MG63 (cell line): ENCODE data around the gene ATP5F1D. TPM values are rescaled to one million over a fixed set of nuclear protein-coding genes. Genes with fewer than 3 reads are reported as not detected.

Source experiments
- DNase-seq: peaks from one replicate; pipeline ENCODE4 v3.0.0-alpha.2; 2020
- H3K27me3 ChIP-seq: fragments of 250-450 bp; sonication (Bioruptor Pico); 2 replicates; pipeline ENCODE4 v1.5.1; 2020; ENCODE audit warnings: mild to moderate bottlenecking, moderate library complexity
- H3K36me3 ChIP-seq: fragments of 250-450 bp; sonication (Bioruptor Pico); 2 replicates; pipeline ENCODE4 v1.5.1; 2020; ENCODE audit warnings: mild to moderate bottlenecking, moderate library complexity
- H3K4me3 ChIP-seq: fragments of 250-450 bp; sonication (Bioruptor Pico); 2 replicates; pipeline ENCODE4 v1.5.1; 2020; ENCODE audit warnings: mild to moderate bottlenecking, moderate library complexity
- H3K9me3 ChIP-seq: fragments of 250-450 bp; sonication (Bioruptor Pico); 2 replicates; pipeline ENCODE4 v1.5.1; 2020; ENCODE audit warnings: mild to moderate bottlenecking, moderate library complexity
- total RNA-seq: library from RNA; depleted of rRNA; stranded (reverse); fragments of >200 nt; shearing (Covaris generic); gene quantifications from 2 replicates; pipeline ENCODE4 v1.2.3, GENCODE V29; 2014; ENCODE audit warnings: low replicate concordance

The ATP5F1D gene
- total RNA-seq, 1 experiment from 2014 or later = 33.8 TPM

DNA sequence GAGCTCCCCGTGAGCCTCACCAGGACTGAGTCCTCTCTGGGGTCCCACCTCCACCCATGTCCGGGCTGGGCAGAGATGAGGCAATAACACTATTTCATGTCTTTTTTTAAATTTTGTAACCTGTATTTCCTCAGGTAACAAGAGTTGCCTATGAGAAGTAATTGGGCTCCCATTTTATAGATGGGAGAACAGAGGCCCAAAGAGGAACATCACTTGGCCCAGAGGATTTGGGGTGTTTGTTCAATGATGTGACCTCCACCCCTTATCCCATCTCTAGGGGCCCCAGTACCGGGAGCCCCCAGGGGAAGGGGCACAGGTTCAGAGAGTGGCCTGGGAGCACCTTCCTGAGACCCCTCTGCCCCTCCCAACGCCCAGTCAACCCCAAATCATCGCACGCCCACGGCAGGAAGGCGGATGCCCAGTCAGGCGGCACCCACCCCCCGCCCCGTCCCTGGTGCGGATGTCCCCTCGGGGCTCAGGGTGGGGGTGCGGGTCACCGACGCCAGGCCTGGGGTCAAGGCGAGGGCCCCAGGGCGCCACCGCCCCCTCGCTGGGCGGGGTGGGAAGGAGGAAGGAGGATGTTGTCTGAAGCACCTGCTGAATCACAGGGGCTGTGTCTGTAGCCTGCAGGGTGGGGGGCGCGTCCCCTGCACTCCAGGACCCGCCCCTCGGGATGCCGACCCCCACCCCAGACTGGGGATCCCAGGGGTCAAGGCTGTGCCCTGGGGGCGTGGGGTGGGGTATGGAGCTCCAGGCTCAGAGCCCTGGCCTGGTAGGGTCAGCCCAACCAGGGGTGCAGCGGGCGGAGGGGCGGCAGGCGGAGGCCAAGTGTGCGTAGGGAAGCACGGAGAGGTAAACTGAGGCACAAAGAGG is 18.6 kb downstream of the ATP5F1D start:
- DNase-seq = peak; percentile 45
- peaks cover 26% of the 10 kb centered on the region for H3K36me3 ChIP-seq

DNA sequence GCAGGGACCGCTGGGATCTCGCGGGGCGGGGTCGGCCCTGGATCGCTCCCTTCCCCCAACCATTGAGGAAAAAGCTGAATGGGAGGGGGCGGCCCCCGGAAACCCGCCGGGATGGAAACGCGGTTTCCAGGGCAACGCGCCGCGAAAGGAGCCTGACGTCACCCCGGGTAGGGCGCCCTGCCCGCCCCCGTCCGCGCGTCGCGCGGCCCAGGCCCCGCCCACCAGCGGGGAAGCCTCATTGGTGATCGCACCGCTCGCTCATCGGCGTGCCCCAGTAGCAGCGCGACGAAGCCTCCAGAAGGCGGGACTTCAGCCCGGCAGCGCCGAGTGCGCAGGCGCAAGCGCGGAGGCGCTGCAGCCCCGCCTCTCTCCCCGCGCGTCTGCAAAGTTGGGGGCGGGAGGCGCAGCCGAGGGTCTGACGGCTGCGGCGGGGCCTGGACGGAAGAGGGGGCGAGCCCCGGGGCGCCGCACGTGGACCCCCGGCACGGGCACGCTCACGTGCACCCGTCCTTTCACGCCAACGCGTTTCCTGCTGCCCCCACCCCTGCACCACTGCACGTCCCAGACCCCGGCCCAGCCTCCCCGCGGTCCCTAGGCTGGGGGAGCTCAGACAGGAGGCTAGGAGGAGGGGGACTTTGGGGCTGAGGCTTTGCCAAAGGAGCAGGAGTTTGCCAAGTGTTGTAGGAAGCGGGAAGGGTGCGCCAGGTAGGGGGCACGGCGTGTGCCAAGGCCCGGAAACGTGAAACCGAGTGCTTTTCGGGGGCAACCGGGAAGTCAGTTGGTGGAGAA is 19.4 kb downstream of the ATP5F1D start:
- peak overlapping the region; percentile 66 for H3K4me3 ChIP-seq
- peaks cover 18% of the 10 kb centered on the region for H3K36me3 ChIP-seq
- H3K9me3 ChIP-seq = no peaks in the 10 kb centered on the region
- H3K27me3 ChIP-seq = no peaks in the 10 kb centered on the region
- peak; percentile 90 for DNase-seq

More for the DNA sequence above, 18.6 kb downstream of the ATP5F1D start:
- no peak overlapping the region for H3K4me3 ChIP-seq
- no peaks in the 10 kb centered on the region for H3K27me3 ChIP-seq
- no peaks in the 10 kb centered on the region for H3K9me3 ChIP-seq

DNA sequence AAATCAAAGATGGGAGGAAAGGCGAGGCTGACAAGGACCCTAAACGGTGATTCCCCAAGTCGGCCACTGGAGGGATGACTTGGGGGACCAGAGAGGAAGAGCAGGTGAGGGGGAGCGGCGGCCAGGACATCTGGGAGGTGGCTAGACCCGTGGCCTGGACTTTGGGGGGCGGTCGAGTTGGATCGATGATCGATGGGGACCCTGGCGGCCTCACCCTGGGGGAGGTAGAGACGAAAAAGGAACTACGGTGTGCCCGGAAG is 19.9 kb downstream of the ATP5F1D start:
- Histone ChIP-seq H3K9me3 (no peaks in the 10 kb centered on the region), H3K27me3 (no peaks in the 10 kb centered on the region), H3K36me3 (peaks cover 12% of the 10 kb centered on the region), H3K4me3 (peak overlapping the region; percentile 66)
- DNase-seq = no peak

DNA sequence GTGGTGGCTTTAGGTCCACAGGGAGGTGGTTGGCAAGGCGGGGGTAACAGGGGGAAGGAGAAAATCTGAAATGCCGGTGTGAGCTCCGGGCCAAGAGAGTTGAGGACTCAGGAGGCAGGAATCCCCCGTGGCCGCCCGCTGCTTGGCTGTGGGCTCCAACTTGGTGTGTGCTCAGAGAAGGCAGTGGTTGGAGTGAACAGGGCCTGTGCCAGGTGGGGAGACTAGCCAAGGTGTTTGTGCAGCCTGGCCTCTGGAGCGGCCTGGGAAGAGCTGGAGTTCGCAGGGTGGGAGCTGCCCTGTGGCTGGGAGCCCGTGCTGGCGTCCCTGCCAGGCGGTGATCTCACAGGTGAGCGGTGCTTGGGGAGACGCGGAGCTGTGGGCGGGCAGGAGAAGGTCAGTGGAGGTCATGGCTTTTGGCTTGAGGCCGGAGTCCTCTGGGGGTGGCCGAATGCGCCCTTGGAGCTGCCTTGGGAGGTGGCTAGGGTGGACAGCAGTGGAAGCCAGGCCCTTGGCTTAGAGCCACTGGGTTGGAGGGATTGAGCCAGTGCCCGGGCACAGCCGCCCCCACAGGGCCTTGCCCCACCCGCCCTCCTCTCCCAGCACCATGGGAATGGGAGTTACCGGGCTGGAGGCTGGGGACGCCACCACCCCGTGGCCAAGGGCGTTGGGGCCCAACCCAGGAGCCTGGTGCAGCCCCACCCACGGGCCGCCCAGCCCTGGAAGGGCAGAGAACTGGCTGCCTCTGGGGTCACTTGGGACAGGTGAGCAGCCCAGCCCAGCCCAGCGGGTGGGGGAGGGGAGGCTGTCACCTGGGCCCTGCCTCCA is 20.5 kb downstream of the ATP5F1D start:
- peak; percentile 99 for DNase-seq

DNA sequence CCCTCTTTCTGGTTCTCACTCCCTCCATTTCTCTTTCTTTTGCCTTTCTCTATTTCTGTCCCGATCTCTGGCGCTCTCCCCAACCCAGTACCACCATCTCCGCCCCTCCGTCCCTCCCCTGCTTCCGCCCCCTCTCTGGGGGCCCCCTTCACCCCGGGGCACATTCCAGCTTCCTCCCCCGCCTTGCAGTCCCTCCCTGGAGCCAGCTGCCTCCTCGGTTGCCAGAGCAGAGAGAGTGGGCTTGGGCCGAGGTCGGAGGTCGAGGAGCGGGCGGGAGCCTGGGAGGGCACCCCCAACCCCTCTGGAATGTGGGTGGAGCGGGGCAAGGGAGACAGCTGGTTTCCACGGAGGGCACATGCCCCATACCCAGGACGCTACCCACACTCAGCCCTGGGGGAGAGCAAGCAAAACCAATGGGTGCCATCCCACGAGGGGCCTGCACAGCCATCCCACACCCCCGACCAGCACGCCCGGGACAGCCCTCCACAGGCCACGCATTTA is 21.1 kb downstream of the ATP5F1D start:
- Histone ChIP-seq H3K9me3 (no peaks in the 10 kb centered on the region), H3K36me3 (peaks cover 4% of the 10 kb centered on the region), H3K4me3 (peak overlapping the region; percentile 66), H3K27me3 (no peaks in the 10 kb centered on the region)
- peak; percentile 76 for DNase-seq

More for the DNA sequence above, 20.5 kb downstream of the ATP5F1D start:
- H3K4me3 ChIP-seq = peak overlapping the region; percentile 66
- H3K9me3 ChIP-seq = no peaks in the 10 kb centered on the region
- H3K27me3 ChIP-seq = no peaks in the 10 kb centered on the region
- H3K36me3 ChIP-seq = peaks cover 8% of the 10 kb centered on the region

DNA sequence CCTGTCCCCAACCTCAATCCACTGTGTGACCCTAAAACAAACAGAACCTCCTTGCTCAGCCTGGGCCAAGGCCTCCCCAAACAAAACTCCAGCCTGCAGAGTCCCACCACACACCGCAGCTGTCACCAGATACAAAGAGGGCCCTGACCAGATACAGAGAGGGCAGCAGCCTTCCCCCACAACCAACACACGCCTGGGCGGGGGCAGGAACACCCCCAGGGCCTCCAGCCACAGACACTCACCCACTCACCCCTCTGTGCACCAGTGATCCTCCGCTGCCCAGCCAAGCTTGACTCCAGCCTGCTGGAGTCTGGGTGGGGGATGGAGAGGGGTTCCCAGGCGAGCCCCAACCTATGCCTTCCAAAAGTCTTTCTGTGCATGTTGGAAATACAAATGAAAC is 21.6 kb downstream of the ATP5F1D start:
- Histone ChIP-seq H3K4me3 (no peak overlapping the region), H3K27me3 (no peaks in the 10 kb centered on the region), H3K9me3 (no peaks in the 10 kb centered on the region), H3K36me3 (peaks cover 1% of the 10 kb centered on the region)
- DNase-seq = no peak

DNA sequence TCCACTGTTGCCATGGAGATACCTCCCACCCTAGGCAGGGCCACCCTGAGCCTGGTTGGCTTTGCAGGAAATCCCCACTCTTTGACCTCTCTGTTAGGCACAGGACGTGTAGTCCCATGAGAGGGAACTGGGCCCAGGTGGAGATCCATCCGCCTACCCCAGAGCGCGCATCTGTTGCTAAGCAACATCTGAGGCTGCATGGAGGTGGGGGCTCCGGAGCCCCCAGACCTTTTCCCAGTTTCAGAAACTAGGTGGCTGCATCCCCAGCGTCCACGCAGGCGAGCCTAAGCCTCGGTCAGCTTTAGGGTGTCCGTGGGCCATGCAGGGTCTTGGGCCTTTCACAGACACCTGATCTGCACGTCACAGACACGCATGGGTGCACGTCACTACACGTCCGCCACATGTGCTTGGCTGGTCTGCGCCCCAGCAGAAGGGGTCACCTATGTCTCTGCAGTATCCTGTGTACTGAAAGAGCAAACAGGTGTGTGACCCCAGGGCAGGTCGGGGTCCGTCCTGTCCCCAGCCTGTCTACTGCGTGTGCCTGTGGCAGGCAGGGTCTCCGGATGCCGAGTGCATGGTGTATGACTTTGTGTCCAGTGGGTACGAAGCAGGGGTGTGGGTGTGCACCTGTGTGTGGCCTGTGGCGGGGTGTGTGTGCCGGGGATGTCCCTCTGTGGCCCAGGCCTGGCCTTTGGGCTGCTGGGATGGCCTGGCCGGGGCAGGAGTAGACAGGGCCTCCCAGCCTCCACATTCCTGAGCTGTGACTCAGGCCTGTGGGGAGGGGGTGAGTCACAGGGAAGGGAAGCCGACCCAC is 23.5 kb downstream of the ATP5F1D start:
- Histone ChIP-seq H3K36me3 (peaks cover 4% of the 10 kb centered on the region), H3K27me3 (no peaks in the 10 kb centered on the region), H3K9me3 (no peaks in the 10 kb centered on the region), H3K4me3 (no peak overlapping the region)
- DNase-seq = peak; percentile 89

DNA sequence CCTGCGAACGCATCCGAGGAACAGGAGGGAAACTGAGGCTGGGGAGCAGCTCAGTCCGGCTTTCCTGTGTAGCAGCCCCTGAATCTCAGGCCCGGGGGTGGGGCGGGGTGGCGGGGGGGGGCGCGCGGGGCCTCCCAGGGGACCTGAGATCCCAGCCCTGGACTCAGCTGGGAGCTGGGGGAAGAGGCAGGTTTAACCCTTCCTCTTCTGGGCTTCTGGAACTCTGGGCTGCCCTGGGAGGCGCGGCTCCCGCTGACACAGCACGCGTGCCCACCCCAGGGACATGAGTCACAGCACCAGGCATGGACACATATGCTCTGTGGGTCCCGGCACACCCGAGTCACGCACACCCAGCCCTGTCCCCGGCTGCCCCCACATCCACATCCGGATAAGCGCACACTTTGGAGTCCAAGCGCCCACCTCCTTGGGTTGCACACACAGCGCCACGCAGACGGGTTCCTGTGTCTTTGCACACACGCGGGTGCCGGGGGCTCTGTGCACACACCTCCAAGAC is 24.1 kb downstream of the ATP5F1D start:
- Histone ChIP-seq H3K27me3 (no peaks in the 10 kb centered on the region), H3K36me3 (peaks cover 11% of the 10 kb centered on the region), H3K9me3 (no peaks in the 10 kb centered on the region), H3K4me3 (peak overlapping the region; percentile 49)
- DNase-seq = peak; percentile 88

DNA sequence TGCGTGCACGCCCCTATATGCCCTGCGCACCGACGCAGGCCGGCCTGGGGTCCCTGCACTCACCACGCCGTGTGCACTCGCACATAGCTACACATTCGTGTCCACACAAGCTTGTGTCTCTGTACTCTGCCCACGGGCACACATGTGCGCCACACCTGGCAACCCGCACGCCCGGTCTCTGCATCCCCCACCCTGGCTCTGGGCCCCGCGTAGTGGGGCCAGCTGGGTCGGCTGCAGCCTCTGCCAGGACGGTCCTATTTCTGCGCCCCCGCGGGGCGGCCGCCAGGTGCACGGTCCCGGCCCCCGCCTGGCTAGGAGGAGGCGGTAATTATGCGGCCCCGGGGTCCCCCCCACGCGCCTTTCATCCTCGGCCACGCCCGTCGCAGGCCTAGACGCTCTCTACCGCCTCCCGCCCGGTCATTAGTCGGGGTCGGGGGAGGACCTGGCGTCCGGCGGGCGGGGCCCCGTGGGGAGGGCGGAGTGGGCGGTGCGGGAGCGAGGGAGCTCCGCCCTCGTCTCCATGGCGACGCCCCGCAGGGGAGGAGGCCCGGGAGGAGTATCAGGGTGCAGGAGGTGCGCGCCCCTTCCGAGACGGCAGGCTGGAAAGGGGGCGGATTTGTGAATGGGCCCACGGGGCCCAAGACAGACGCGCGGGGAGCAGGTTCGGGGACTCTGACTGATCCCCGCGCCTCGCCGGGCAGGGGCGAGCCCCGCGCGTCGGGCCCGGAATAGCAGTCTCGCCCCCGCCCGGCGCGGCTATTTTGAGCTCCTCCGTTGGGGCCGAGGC is 24.8 kb downstream of the ATP5F1D start:
- Histone ChIP-seq H3K4me3 (peak overlapping the region; percentile 49), H3K36me3 (peaks cover 17% of the 10 kb centered on the region), H3K9me3 (no peaks in the 10 kb centered on the region), H3K27me3 (no peaks in the 10 kb centered on the region)
- peak; percentile 86 for DNase-seq

DNA sequence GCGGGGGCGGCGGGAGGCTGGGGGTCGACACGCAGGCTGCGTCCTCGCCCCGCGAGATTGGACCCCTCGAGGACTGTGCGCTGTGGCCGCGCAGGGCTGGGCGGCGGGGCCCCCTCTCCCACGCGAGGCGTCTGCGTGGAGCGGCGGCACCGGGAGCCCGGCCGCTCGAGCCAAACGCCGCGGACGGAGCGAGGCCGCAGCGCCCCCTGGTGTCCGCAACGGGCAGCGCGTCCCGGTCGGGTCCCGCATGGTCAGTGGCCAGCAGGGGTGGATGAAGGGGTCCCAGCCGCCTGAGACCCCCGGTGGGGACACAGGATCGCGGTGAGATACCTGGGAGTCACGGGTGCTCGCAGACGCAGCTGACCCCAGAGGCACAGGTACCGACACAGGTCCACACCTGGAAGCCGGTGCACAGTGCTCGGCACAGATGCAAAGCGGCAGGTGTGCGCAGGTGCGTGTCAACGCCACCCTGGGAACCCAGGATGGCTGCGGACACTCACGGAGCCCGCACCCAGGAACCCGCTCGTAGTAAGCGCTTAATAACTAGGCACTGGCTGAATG is 25.4 kb downstream of the ATP5F1D start:
- peak overlapping the region; percentile 49 for H3K4me3 ChIP-seq
- H3K9me3 ChIP-seq = no peaks in the 10 kb centered on the region
- peaks cover 22% of the 10 kb centered on the region for H3K36me3 ChIP-seq
- H3K27me3 ChIP-seq = no peaks in the 10 kb centered on the region
- DNase-seq = no peak

DNA sequence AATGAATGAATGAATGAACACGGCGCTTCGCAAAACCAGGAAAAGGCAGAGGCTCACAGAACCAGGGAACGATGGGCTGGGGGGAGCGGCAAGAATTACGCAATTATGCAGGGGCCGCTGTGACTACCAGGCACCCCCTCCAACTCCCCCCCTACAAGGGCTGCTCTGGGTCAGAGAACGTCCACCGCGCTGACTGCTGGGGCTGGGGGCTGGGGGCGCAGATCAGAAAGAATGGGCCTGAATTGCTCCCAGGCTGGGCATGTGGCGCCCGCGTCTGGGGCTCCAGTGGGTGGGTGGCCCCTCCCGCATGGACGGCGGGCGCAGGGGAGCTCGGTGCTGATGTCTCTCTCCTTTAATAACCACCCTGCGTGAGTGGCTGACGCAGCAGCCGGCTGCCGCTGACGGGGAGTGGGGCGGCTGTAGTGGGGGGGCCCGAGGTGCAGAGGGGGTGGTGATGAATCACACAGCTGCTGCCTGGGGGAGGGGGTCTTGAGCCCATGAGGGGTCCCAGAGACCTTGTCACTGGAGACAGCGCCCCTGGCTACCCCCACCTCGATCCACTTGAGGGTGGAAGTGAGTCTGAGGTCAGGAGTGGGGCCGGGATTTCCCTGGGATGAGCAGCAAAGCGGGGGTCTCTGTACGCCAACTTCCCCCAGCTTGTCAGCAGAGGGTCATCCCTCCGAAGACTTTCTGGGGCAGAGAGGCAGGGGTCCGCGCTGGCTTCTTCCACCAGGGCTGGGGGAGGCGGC is 26.1 kb downstream of the ATP5F1D start:
- Histone ChIP-seq H3K4me3 (peak overlapping the region; percentile 49), H3K36me3 (peaks cover 25% of the 10 kb centered on the region), H3K27me3 (no peaks in the 10 kb centered on the region), H3K9me3 (no peaks in the 10 kb centered on the region)
- peak; percentile 32 for DNase-seq

DNA sequence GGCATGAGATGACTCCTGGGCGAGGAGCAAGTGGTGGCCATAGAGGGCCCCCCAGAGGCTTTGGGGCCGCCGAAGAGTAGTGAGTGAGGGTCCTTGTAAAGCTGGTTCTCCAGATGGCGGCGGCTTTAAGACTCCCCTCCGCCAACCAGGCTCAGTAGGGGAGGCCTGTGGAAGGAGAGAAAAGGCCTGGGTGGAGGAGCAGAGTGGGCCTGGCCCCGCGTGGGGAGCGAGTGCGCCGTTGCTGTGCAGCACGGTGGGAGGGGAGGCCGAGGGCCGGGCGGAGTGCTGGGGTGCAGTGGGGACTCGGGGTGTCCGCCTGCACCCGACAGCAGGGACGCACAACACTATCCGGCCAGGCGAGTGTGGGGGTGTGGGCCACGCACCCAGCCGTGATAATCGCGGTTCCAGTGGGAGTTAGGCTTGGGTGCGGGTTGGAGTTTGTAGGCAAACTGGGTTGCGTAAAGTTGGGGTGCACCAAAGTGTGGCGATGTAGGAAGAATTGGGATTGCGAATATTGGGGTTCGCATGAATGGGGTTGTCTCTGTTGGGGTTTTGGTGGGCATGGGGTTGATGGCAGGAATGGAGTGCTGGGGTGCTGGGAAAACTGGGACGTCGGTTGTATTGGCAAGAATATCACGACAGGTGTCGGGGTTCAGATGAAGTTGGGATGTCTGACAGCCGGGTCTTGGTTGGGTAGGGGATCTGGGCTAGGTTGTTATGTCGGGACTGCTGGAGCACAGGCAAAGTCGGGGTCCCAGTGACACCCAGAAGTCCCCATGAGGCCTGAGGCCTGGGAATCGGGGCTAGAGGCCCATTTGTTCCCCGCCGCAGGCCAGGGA is 26.9 kb downstream of the ATP5F1D start:
- Histone ChIP-seq H3K36me3 (peaks cover 33% of the 10 kb centered on the region), H3K9me3 (no peaks in the 10 kb centered on the region), H3K27me3 (no peaks in the 10 kb centered on the region), H3K4me3 (no peak overlapping the region)
- DNase-seq = no peak

DNA sequence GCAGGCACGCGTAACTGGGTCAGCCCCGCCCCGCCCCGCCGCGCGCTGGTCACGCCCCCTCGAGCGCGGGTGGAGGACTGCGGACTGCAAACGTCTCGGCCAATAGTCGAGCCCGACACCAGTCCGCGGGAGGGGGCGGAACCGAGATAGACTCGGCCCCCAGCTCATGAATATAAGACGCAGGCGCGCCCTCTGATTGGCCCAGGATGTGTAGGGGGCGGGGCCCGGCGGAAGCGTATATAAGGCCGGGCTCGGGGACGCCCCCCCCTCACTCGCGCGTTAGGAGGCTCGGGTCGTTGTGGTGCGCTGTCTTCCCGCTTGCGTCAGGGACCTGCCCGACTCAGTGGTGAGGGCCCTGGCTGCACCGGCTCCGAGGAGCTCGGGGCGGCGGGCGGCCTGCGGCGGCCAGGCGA is 27.5 kb downstream of the ATP5F1D start, which contains the start of gene CIRBP:
CIRBP (plus strand) TSS at position 268 of the 413 bp plus-strand sequence. CDS start 1,602 bp downstream, outside the sequence.
- Histone ChIP-seq H3K27me3 (no peaks in the 10 kb centered on the region), H3K9me3 (no peaks in the 10 kb centered on the region), H3K4me3 (peak within 1 kb of the TSS; percentile 67), H3K36me3 (peaks cover 37% of the 10 kb centered on the region)
- DNase-seq = peak; percentile 97
